ENCODE measurements around the gene FALEC. TPM values are rescaled to one million over a fixed set of nuclear protein-coding genes. Genes with fewer than 3 reads are reported as not detected.

The FALEC gene
- polyA plus RNA-seq, 2 of the 4 experiments (the other 2 are of a cell fraction): 0.36 to 0.80 TPM

- WGBS (ENCODE audit: missing lambda C conversion rate): under 1% methylated on average over 18 of the region's 18 CpGs
- FAIRE-seq (no peak), DNase-seq (ENCODE audit: low read depth in 1 of 2, low spot score in 1 of 2) (peak; percentile 86 to 89), ATAC-seq (peak; percentile 62 to 72)
- peak overlapping the region; percentile 96 for H3K4me2 ChIP-seq
- POLR2A ChIA-PET: interaction anchor here (1.0 to 7.6 kb wide), 13 partner anchors 8 to 361 kb away, joined by 3 to 201 read pairs (median 7); partner anchors contain the start of genes ENSA, FALEC, GOLPH3L and MCL1
- no peaks in the 10 kb centered on the region for H3K9me3 ChIP-seq
- TF ChIP-seq SMC3 (IDR thresholded peaks at IDR 0.05): no peak
- no peak for TF ChIP-seq FOSB (CRISPR knock-in tag; IDR thresholded peaks at IDR 0.05)
- TF ChIP-seq ZSCAN20 (CRISPR knock-in tag; IDR thresholded peaks at IDR 0.05): no peak
- TF ChIP-seq FOXS1 (CRISPR knock-in tag; IDR thresholded peaks at IDR 0.05): no peak
- TF ChIP-seq RFX5 (IDR thresholded peaks at IDR 0.05): peak; percentile 98
- TF ChIP-seq HEYL (CRISPR knock-in tag; IDR thresholded peaks at IDR 0.05): no peak
- 0 out of 2 replicates have a peak, but pooled peaks have one; percentile 58 for TF ChIP-seq HOXA7 (CRISPR knock-in tag; IDR thresholded peaks at IDR 0.05)
- peak; percentile 30 for TF ChIP-seq POLR2A (IDR thresholded peaks at IDR 0.05; ENCODE audit: low read length)
- TF ChIP-seq BHLHE40 (IDR thresholded peaks at IDR 0.05; ENCODE audit: low read depth, low read length): no peak
- TF ChIP-seq, protein P1, sequence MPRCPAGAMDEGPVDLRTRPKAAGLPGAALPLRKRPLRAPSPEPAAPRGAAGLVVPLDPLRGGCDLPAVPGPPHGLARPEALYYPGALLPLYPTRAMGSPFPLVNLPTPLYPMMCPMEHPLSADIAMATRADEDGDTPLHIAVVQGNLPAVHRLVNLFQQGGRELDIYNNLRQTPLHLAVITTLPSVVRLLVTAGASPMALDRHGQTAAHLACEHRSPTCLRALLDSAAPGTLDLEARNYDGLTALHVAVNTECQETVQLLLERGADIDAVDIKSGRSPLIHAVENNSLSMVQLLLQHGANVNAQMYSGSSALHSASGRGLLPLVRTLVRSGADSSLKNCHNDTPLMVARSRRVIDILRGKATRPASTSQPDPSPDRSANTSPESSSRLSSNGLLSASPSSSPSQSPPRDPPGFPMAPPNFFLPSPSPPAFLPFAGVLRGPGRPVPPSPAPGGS (IDR thresholded peaks at IDR 0.05): peak; percentile 23; the same call in 1 of the 3 replicates
- TF ChIP-seq MAZ (IDR thresholded peaks at IDR 0.05; ENCODE audit: borderline replicate concordance, low read depth, low read length): peak; percentile 35; the same call in 1 of the 2 replicates
- no peak for TF ChIP-seq HOXB13 (CRISPR knock-in tag; IDR thresholded peaks at IDR 0.05; ENCODE audit: low read depth)
- no peak for TF ChIP-seq FOSL2 (IDR thresholded peaks at IDR 0.05)
- no peak for TF ChIP-seq FOSL2 (CRISPR knock-in tag; IDR thresholded peaks at IDR 0.05)
- no peak for TF ChIP-seq ZFP36 (IDR thresholded peaks at IDR 0.05; ENCODE audit: borderline replicate concordance, partially characterized antibody)
- no peak for TF ChIP-seq KDM1A (IDR thresholded peaks at IDR 0.05; ENCODE audit: low read depth)
- TF ChIP-seq HES2 (IDR thresholded peaks at IDR 0.05): no peak
- TF ChIP-seq PHF8 (IDR thresholded peaks at IDR 0.05; ENCODE audit: borderline replicate concordance, low read depth): no peak
- no peak for TF ChIP-seq TP53 (CRISPR knock-in tag; IDR thresholded peaks at IDR 0.05)
- TF ChIP-seq, protein P2, sequence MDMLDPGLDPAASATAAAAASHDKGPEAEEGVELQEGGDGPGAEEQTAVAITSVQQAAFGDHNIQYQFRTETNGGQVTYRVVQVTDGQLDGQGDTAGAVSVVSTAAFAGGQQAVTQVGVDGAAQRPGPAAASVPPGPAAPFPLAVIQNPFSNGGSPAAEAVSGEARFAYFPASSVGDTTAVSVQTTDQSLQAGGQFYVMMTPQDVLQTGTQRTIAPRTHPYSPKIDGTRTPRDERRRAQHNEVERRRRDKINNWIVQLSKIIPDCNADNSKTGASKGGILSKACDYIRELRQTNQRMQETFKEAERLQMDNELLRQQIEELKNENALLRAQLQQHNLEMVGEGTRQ (IDR thresholded peaks at IDR 0.05): peak; percentile 69; the same call in 1 of the 2 replicates
- no peak; the same call in 1 of the 2 replicates for TF ChIP-seq POLR2AphosphoS2 (conservative IDR thresholded peaks at IDR 0.05; ENCODE audit: low read length)
- no peak for TF ChIP-seq CEBPB (IDR thresholded peaks at IDR 0.05)
- TF ChIP-seq ZNF302 (CRISPR knock-in tag; IDR thresholded peaks at IDR 0.05): no peak
- TF ChIP-seq CBX8 (IDR thresholded peaks at IDR 0.05): no peak
- no peak for TF ChIP-seq MAFK (IDR thresholded peaks at IDR 0.05; ENCODE audit: partially characterized antibody)
- TF ChIP-seq EP300 (IDR thresholded peaks at IDR 0.05): peak in 1 of 2 experiments; percentile 44; a peak in 1 of 5 replicates
- TF ChIP-seq TFCP2L1 (CRISPR knock-in tag; IDR thresholded peaks at IDR 0.05): no peak; the same call in 1 of the 2 replicates
- TF ChIP-seq RCOR1 (IDR thresholded peaks at IDR 0.05; ENCODE audit: low read depth, low read length): no peak
- no peak; the same call in 1 of the 2 replicates for TF ChIP-seq HOXB5 (CRISPR knock-in tag; IDR thresholded peaks at IDR 0.05)
- no peak for TF ChIP-seq EHMT2 (IDR thresholded peaks at IDR 0.05; ENCODE audit: low read depth)
- no peak for TF ChIP-seq KDM5A (IDR thresholded peaks at IDR 0.05)
- no peak for TF ChIP-seq NR3C1 (IDR thresholded peaks at IDR 0.05)
- TF ChIP-seq ATOH8 (CRISPR knock-in tag; IDR thresholded peaks at IDR 0.05; ENCODE audit: low read depth): no peak
- no peak for TF ChIP-seq JUNB (IDR thresholded peaks at IDR 0.05)
- TF ChIP-seq CBX2 (IDR thresholded peaks at IDR 0.05; ENCODE audit: borderline replicate concordance, low read depth): no peak
- TF ChIP-seq RNF2 (IDR thresholded peaks at IDR 0.05; ENCODE audit: borderline replicate concordance, low read depth): no peak
- TF ChIP-seq CHD4 (IDR thresholded peaks at IDR 0.05; ENCODE audit: borderline replicate concordance): no peak
- TF ChIP-seq, protein P3, sequence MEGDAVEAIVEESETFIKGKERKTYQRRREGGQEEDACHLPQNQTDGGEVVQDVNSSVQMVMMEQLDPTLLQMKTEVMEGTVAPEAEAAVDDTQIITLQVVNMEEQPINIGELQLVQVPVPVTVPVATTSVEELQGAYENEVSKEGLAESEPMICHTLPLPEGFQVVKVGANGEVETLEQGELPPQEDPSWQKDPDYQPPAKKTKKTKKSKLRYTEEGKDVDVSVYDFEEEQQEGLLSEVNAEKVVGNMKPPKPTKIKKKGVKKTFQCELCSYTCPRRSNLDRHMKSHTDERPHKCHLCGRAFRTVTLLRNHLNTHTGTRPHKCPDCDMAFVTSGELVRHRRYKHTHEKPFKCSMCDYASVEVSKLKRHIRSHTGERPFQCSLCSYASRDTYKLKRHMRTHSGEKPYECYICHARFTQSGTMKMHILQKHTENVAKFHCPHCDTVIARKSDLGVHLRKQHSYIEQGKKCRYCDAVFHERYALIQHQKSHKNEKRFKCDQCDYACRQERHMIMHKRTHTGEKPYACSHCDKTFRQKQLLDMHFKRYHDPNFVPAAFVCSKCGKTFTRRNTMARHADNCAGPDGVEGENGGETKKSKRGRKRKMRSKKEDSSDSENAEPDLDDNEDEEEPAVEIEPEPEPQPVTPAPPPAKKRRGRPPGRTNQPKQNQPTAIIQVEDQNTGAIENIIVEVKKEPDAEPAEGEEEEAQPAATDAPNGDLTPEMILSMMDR (IDR thresholded peaks at IDR 0.05): no peak
- H3K4me3 ChIP-seq: peak overlapping the region; percentile 46
- peaks cover 54% of the 10 kb centered on the region for H3K4me1 ChIP-seq
- H3K27ac ChIP-seq: peak overlapping the region; percentile 97 to 99
- CTCF ChIA-PET: interaction anchor here (0.7 to 11.6 kb wide), 21 partner anchors 10 to 360 kb away, joined by 3 to 210 read pairs (median 18); partner anchors contain the start of genes ADAMTSL4, ENSA, FALEC and HORMAD1
Observed at GRCh38 chr1:150561974-150562445, 46.5 kb downstream of the FALEC start.
